ENCODE measurements around the gene HS6ST3. TPM values are rescaled to one million over a fixed set of nuclear protein-coding genes. Genes with fewer than 3 reads are reported as not detected.
"Not testable (repeated sequence)": the region's sequence is repeated elsewhere in the genome, so short reads cannot be mapped to it uniquely, and the experiment has no call there.

The HS6ST3 gene
- total RNA-seq = not detected

GRCh38 chr13:96089749-96090239, at the start of gene HS6ST3:
Gene HS6ST3, plus strand, starts transcription at chr13:96090107.
- DNase-seq (ENCODE audit: low read depth in 2 of 3, low spot score in 2 of 3) = peak in 1 of 3 donors; percentile 33

GRCh38 chr13:96041326-96042110, 48.4 kb upstream of the HS6ST3 start:
- no peak for DNase-seq (ENCODE audit: low read depth in 2 of 3, low spot score in 2 of 3)

- DNase-seq (ENCODE audit: low read depth in 2 of 3, low spot score in 2 of 3) = no peak
Measured at GRCh38 chr13:96044238-96044637, 45.7 kb upstream of the HS6ST3 start.

GRCh38 chr13:96046449-96047126, 43.3 kb upstream of the HS6ST3 start:
- not testable (repeated sequence) for DNase-seq (ENCODE audit: low read depth in 2 of 3, low spot score in 2 of 3)

DNA sequence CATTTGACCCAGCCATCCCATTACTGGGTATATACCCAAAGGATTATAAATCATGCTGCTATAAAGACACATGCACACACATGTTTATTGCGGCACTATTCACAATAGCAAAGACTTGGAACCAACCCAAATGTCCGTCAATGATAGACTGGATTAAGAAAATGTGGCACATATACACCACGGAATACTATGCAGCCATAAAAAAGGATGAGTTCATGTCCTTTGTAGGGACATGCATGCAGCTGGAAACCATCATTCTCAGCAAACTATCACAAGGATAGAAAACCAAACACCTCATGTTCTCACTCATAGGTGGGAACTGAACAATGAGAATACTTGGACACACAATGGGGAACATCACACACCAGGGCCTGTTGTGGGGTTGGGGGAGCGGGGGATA, 39.0 kb upstream of the HS6ST3 start:
- DNase-seq (ENCODE audit: low read depth in 2 of 3, low spot score in 2 of 3) = not testable (repeated sequence)

DNA sequence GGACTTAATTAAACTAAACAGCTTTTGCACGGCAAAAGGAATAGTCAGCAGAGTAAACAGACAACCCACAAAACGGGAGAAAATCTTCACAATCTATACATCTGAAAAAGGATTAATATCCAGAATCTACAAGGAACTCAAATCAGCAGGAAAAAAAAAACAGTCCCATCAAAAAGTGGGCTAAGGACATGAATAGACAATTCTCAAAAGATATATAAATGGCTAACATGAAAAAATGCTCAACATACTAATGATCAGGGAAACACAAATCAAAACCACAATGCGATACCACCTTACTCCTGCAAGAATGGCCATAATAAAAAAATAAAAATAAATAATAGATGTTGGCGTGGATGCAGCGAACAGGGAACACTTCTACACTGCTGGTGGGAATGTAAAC, 38.4 kb upstream of the HS6ST3 start:
- DNase-seq (ENCODE audit: low read depth in 2 of 3, low spot score in 2 of 3) = not testable (repeated sequence)

GRCh38 chr13:96051946-96052345, 38.0 kb upstream of the HS6ST3 start:
- not testable (repeated sequence) for DNase-seq (ENCODE audit: low read depth in 2 of 3, low spot score in 2 of 3)

DNA sequence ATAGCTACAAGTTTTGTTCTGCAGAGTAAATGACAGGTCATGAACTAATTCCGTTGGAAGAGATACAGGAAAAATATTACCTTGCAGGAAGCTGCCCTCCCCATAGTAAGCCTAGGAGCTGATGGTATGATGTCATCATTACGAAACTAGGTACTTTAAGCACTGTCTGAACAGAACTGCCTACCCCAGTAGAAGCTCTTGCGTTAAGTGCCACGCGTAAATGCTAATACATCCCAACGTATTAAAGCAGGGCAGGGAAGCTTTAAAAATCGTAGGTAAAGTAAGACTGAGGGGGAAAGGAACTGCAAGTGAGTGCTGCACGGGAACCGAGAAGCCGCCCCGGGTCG, 37.3 kb upstream of the HS6ST3 start:
- peak in 1 of 3 donors; percentile 39 for DNase-seq (ENCODE audit: low read depth in 2 of 3, low spot score in 2 of 3)

DNA sequence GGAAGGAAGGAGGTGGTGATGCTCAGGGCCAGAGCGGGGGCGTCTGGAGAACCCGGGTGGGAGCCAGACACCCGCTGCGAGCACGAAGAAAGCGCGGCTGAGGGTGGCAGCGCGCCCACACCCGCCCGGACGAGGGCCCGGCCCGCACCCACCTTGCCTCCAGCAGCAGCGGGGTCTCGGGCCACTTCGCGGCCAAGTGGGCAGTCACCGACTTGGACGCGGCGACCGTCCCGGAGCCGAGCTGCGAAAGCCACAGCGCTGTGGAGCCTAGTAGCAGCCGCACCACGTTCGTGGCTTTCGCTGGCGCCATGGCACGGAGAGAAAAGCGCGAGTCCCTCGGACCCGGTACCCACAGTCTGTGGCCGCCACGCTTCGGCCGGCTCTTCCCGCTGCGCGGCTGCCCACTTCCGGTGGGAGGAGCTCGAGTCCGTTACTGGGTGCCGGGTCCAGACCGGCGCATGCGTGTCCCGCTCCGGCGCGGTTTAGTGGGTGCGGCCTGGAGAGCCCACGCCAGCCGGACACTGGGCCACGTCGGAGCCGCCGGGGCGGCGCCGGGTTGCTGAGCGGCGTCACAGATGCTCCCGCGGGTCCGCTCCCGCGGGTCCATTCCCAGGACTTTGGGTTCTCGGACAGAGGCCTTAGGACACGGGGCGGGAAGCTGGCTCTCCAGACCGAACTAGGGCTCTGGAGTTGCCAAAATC, 36.8 kb upstream of the HS6ST3 start, which contains the start of gene UGGT2:
TSS of gene UGGT2 (minus strand) at position 399 of the 701 bp plus-strand sequence. CDS start at position 310, 89 bp downstream.
- peak in 2 of 3 donors; percentile 57 to 62 for DNase-seq (ENCODE audit: low read depth in 2 of 3, low spot score in 2 of 3)

- DNase-seq (ENCODE audit: low read depth in 2 of 3, low spot score in 2 of 3) = no peak
Measured at GRCh38 chr13:96065849-96066248, 24.1 kb upstream of the HS6ST3 start.

GRCh38 chr13:96068729-96069128, 21.2 kb upstream of the HS6ST3 start:
- no peak for DNase-seq (ENCODE audit: low read depth in 2 of 3, low spot score in 2 of 3)

GRCh38 chr13:96071504-96071903, 18.4 kb upstream of the HS6ST3 start:
- DNase-seq (ENCODE audit: low read depth in 2 of 3, low spot score in 2 of 3) = no peak

GRCh38 chr13:96072392-96072791, 17.5 kb upstream of the HS6ST3 start:
- DNase-seq (ENCODE audit: low read depth in 2 of 3, low spot score in 2 of 3) = no peak

- peak in 1 of 3 donors; percentile 46 for DNase-seq (ENCODE audit: low read depth in 2 of 3, low spot score in 2 of 3)
Measured at GRCh38 chr13:96075953-96076543, 13.9 kb upstream of the HS6ST3 start.

DNA sequence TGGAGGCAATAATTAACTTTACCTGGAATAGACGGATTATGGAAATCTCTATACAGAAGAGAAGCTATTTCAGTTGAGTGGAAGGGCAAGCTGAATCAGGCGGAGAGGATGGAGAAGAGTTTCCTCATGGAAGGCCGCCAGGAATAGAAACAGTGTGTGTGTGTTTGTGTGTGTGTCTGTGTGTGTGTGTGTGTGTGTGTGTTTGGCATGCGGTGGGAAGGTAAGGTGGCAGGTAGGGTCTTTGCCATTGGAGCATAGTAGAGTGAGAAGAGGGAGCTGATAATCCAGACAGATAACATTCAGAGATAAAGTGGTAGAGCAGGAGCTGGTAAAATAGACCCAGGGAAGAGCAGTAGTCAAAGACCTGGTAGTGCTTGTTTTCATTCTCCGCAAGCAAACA, 9.2 kb upstream of the HS6ST3 start:
- DNase-seq (ENCODE audit: low read depth in 2 of 3, low spot score in 2 of 3) = no peak

DNA sequence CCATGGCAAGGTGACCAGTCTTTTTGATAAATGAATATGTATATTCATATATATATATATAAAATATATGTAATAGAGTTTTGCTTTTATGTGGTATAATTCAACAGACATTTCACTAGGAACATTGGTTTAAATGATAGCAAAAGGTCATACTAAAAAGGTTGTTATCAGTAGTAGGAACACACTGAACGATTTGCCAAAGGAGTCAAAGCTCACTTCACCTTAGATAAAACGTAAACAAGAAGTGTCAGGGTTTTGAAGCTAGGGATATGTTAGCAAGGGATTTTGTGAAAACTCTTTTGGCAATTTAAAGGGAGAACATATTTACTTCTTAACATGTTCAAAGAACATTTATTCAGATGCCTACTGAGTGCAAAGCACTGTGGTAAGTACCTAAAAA, 8.0 kb upstream of the HS6ST3 start:
- DNase-seq (ENCODE audit: low read depth in 2 of 3, low spot score in 2 of 3) = no peak

- no peak for DNase-seq (ENCODE audit: low read depth in 2 of 3, low spot score in 2 of 3)
Measured at GRCh38 chr13:96082640-96083039, 7.3 kb upstream of the HS6ST3 start.

GRCh38 chr13:96086736-96087135, 3.2 kb upstream of the HS6ST3 start:
- no peak for DNase-seq (ENCODE audit: low read depth in 2 of 3, low spot score in 2 of 3)

DNA sequence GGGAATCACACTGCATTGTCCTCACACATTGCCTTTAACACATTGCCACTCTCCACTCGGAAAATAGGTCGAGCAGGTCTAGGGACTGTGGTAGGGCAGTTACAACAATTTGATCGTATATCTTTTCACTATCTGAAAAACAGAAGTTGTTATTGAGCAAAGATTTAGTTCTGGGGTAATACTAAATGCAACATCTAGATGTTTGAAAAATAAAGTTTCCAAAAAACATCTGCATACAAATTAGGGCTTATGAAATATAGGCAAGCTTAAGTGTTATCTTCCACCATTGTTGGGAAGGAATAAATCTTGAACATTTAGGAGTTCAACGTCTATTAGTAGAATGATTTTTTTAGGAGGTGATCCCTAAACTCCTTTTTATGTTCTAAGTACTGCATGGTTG, 768 bp upstream of the HS6ST3 start:
- peak in 1 of 3 donors; percentile 6 for DNase-seq (ENCODE audit: low read depth in 2 of 3, low spot score in 2 of 3)

DNA sequence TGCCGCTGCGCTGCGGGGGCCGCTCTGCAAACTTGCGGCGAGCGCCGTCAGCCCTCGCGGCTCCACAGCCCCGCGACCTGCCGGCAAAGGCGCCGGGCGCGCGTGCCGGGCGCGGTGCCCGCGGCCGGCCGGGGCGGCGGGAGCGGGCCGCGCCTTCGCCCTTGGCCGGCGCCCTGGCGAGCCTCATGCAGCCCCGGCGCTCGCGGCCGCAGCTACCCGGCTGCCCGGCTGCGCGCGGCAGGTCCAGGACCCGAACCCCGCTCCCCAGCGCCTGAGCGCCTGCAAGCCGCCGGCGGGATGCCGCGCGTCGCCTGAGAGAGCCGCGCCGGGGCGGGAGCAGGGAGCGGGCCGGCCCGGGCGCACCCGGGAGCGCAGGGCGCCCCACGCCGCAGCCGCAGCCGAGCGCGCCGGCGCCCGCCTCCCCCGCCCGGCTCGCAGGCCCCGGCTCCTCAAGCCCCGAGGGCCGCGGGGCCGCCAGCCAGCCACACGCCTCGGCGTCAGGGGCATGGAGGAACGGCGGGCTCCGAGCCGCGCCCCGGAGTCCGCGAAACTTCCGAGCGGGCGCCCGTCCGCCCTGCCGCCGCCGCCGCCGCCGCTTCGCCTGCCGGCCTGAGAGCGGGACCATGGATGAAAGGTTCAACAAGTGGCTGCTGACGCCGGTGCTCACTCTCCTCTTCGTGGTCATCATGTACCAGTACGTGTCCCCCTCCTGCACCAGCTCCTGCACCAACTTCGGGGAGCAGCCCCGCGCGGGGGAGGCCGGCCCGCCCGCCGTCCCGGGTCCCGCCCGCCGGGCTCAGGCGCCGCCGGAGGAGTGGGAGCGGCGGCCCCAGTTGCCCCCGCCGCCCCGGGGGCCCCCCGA, 564 bp downstream of the HS6ST3 start:
- peak in 1 of 3 donors; percentile 14 for DNase-seq (ENCODE audit: low read depth in 2 of 3, low spot score in 2 of 3)

All from hematopoietic multipotent progenitor cell (in vitro differentiated cells).